GM12878 (cell line): ENCODE results near the gene USP5. TPM values are rescaled to one million over a fixed set of nuclear protein-coding genes. Genes with fewer than 3 reads are reported as not detected.

ENCODE experiments used
- ATAC-seq: fragments of 200-7000 bp; cut with Tn5 transposase; 3 replicates; pipeline ENCODE4 v1.9.1; 2020; ENCODE audit warnings: mild to moderate bottlenecking, moderate library complexity
- BruUV-seq: library from RNA; stranded (reverse); fragments of 400-500 nt; replicated peaks from 2 replicates; lab custom pipeline; 2021; lab: Mats Ljungman, UMichigan
- CTCF ChIA-PET: fragments of 300-600 bp; sonication (Branson Sonifier 250); formaldehyde crosslinking; extraction: SDS; loops from one replicate; lab custom pipeline; 2021; ENCODE audit warnings: inconsistent platforms; lab: Yijun Ruan, JAX
- POLR2A ChIA-PET: fragments of 350-600 bp; formaldehyde crosslinking; extraction: SDS; loops from one replicate; lab custom pipeline; 2021; ENCODE audit warnings: inconsistent platforms; lab: Charles Lee
- RAD21 ChIA-PET: fragments of 300-600 bp; sonication (Branson Sonifier 250); formaldehyde crosslinking; loops from one replicate; lab custom pipeline; 2023; ENCODE audit warnings: antibody characterized with exemption; ENCODE audit not compliant: unreplicated experiment; lab: Charles Lee
- SMC1A ChIA-PET: fragments of 300-600 bp; sonication (Branson Sonifier 250); formaldehyde crosslinking; loops from one replicate; lab custom pipeline; 2023; ENCODE audit not compliant: unreplicated experiment, uncharacterized antibody; lab: Charles Lee
- DNase-seq: peaks from one replicate; pipeline ENCODE4 v3.0.0-alpha.2; 2011; ENCODE audit warnings: low read depth, low spot score
- FAIRE-seq: peaks from 3 replicates; lab custom pipeline; 2011; peaks lifted over from hg19 to GRCh38; lab: Jason Lieb, UNC
- H2AFZ ChIP-seq: 2 replicates; pipeline ENCODE4 v1.6.0; 2011; ENCODE audit warnings: low read depth, low read length, control low read depth; ENCODE audit not compliant: control insufficient read depth
- H3K27ac ChIP-seq: 2 replicates; pipeline ENCODE4 v1.5.1; 2011; ENCODE audit warnings: control low read depth; ENCODE audit not compliant: control insufficient read depth, insufficient read depth
- H3K27me3 ChIP-seq, 2 experiments: replicated peaks in 1 of 2; 2 replicates each; pipeline versions ENCODE4 v1.6.0 to v1.6.1; 2011; ENCODE audit warnings: low read length in 1 of 2; ENCODE audit not compliant: control insufficient read depth in 2 of 2, insufficient read depth in 2 of 2
- H3K36me3 ChIP-seq, 2 experiments: 2 replicates each; pipeline ENCODE4 v1.5.1; 2011; ENCODE audit warnings: low read length in 1 of 2; ENCODE audit not compliant: control insufficient read depth in 2 of 2, insufficient read depth in 2 of 2
- H3K4me1 ChIP-seq: 2 replicates; pipeline ENCODE4 v1.6.1; 2011; ENCODE audit warnings: mild to moderate bottlenecking, low read length, moderate library complexity, mixed read lengths; ENCODE audit not compliant: control insufficient read depth, insufficient read depth
- H3K4me2 ChIP-seq: 2 replicates; pipeline ENCODE4 v1.6.0; 2011; ENCODE audit warnings: control low read depth; ENCODE audit not compliant: control insufficient read depth, insufficient read depth
- H3K4me3 ChIP-seq: fragments of 200-600 bp; sonication (generic); 2 replicates; pipeline ENCODE4 v1.5.1; 2016
- H3K79me2 ChIP-seq: 2 replicates; pipeline ENCODE4 v1.6.0; 2011; ENCODE audit warnings: low read length; ENCODE audit not compliant: control insufficient read depth, insufficient read depth
- H3K9ac ChIP-seq: 2 replicates; pipeline ENCODE4 v1.8.0; 2011; ENCODE audit warnings: low read length, control low read depth, mixed read lengths; ENCODE audit not compliant: control insufficient read depth, insufficient read depth
- H3K9me3 ChIP-seq: replicated peaks from 3 replicates; pipeline ENCODE4 v1.5.1; 2011; ENCODE audit warnings: mild to moderate bottlenecking, low read length; ENCODE audit not compliant: control insufficient read depth, insufficient read depth
- H4K20me1 ChIP-seq: 2 replicates; pipeline ENCODE4 v1.6.0; 2011; ENCODE audit not compliant: control insufficient read depth, insufficient read depth
- CBFB ChIP-seq: IDR thresholded peaks from 2 replicates; pipeline ENCODE4 v1.6.1; 2016; ENCODE audit warnings: antibody characterized with exemption, low read depth
- CREB1 ChIP-seq: IDR thresholded peaks from 2 replicates; pipeline ENCODE4 v1.6.1; 2012; ENCODE audit warnings: low read depth, mild to moderate bottlenecking, inconsistent platforms
- ELK1 ChIP-seq: IDR thresholded peaks from 2 replicates; pipeline ENCODE4 v1.6.1; 2012; ENCODE audit warnings: low read depth, low read length, improper control_type of control experiment
- GATAD2B ChIP-seq: fragments of 450-650 bp; conservative IDR thresholded peaks from 2 replicates; pipeline ENCODE4 v1.6.1; 2017; ENCODE audit warnings: low read depth, mild to moderate bottlenecking, moderate library complexity
- MTA2 ChIP-seq: fragments of 450-650 bp; IDR thresholded peaks from 2 replicates; pipeline ENCODE4 v1.6.1; 2016; ENCODE audit warnings: low read depth, mild to moderate bottlenecking, moderate library complexity
- NFXL1 ChIP-seq: fragments of 450-650 bp; IDR thresholded peaks from 2 replicates; pipeline ENCODE4 v1.6.1; 2017; ENCODE audit warnings: antibody characterized with exemption, mild to moderate bottlenecking, borderline replicate concordance
- NFYB ChIP-seq: IDR thresholded peaks from 2 replicates; pipeline ENCODE4 v1.6.1; 2011; ENCODE audit warnings: low read depth, mild to moderate bottlenecking, low read length, improper control_type of control experiment, moderate library complexity; ENCODE audit not compliant: insufficient read depth
- NR2C1 ChIP-seq: fragments of 450-650 bp; IDR thresholded peaks from 2 replicates; pipeline ENCODE4 v1.6.1; 2017; ENCODE audit warnings: antibody characterized with exemption, mild to moderate bottlenecking, moderate library complexity
- PAX8 ChIP-seq: fragments of 450-650 bp; IDR thresholded peaks from 2 replicates; pipeline ENCODE4 v1.6.1; 2017; ENCODE audit warnings: mild to moderate bottlenecking, moderate library complexity
- PBX3 ChIP-seq: IDR thresholded peaks from 2 replicates; pipeline ENCODE4 v1.6.1; 2011; ENCODE audit warnings: mild to moderate bottlenecking, low read depth, low read length, moderate library complexity; ENCODE audit not compliant: insufficient replicate concordance
- RAD21 ChIP-seq: IDR thresholded peaks from 2 replicates; pipeline ENCODE4 v1.6.1; 2011; ENCODE audit warnings: mild to moderate bottlenecking, low read depth, low read length, moderate library complexity; ENCODE audit not compliant: insufficient read depth
- SRF ChIP-seq, 2 experiments: IDR thresholded peaks; 2 replicates each; pipeline ENCODE4 v1.6.1; 2011; ENCODE audit warnings: low read depth in 2 of 2, low read length in 2 of 2, mild to moderate bottlenecking in 1 of 2, moderate library complexity in 1 of 2
- TCF3 ChIP-seq: IDR thresholded peaks from 2 replicates; pipeline ENCODE4 v1.6.1; 2012; ENCODE audit warnings: low read depth, mild to moderate bottlenecking, low read length, borderline replicate concordance; ENCODE audit not compliant: insufficient read depth
- ZNF687 ChIP-seq: fragments of 450-650 bp; IDR thresholded peaks from 2 replicates; pipeline ENCODE4 v1.6.1; 2017; ENCODE audit warnings: mild to moderate bottlenecking, moderate library complexity
- WGBS: methylation state at CpG from one replicate; pipeline ENCODE4 v1.1.6; 2016; ENCODE audit warnings: low lambda C conversion rate; ENCODE audit not compliant: insufficient replicate concordance, insufficient coverage; ENCODE audit errors: missing lambda C conversion rate; 5-methylcytosine and 5-hydroxymethylcytosine counted together
- in situ Hi-C: fragments of 300-500 bp; cut with MboI; formaldehyde crosslinking; loops from 9 replicates; pipeline ENCODE4 v1.14.3; 2018; ENCODE audit warnings: mixed read lengths
- intact Hi-C: fragments of 100-400 bp; cut with micrococcal nuclease; formaldehyde crosslinking; loops from one replicate; pipeline ENCODE4 v1.14.2; 2022; ENCODE audit not compliant: unreplicated experiment
- polyA plus RNA-seq, 11 experiments: library from polyadenylated mRNA; depleted of rRNA in 4 of 11; unstranded in 6 of 11; stranded (reverse) in 5 of 11; fragments of >200 nt; fragmentation: Nextera tagmentation in 4 of 11; fragmentation: Illumina TruSeq in 1 of 11; extraction: Ambion mirVana in 4 of 11; extraction: Trizol in 1 of 11; gene quantifications; 1 replicate in 1 of 11; 2 replicates in 10 of 11; pipeline versions ENCODE4 v1.2.1 to v1.2.3, GENCODE V29; 2011 to 2016; ENCODE audit warnings: inconsistent platforms in 2 of 11, missing spikeins in 2 of 11, low read depth in 1 of 11
- total RNA-seq, 4 experiments: library from RNA; depleted of rRNA in 3 of 4; stranded (reverse); fragments of >200 nt in 3 of 4; fragmentation: Illumina TruSeq in 1 of 4; extraction: Trizol in 1 of 4; gene quantifications; 2 replicates each; pipeline versions ENCODE4 v1.2.1 to v1.2.3, GENCODE V29; 2013 to 2021

USP5 gene
- total and polyA plus RNA-seq, 10 of the 15 experiments (the other 5 are each of a cell fraction or from before 2014, with no cell fraction given): 2.5 to 124 (median 74.6) TPM

GRCh38 chr12:6890789-6891645, 39.1 kb downstream of the USP5 start:
- H3K4me3 ChIP-seq: peak overlapping the region; percentile 64
- ChIA-PET CTCF (interaction anchor here (0.8 to 6.1 kb wide), 23 partner anchors 9 to 222 kb away, joined by 3 to 121 read pairs (median 6); partner anchors contain the start of genes C12orf57, CDCA3, LRRC23 and MLF2), POLR2A (interaction anchor here (0.5 to 2.1 kb wide), 19 partner anchors 11 to 258 kb away, joined by 3 to 30 read pairs (median 4); partner anchors contain the start of genes C12orf57, CDCA3, COPS7A and ENO2), SMC1A (interaction anchor here (0.7 to 2.8 kb wide), 16 partner anchors 9 to 138 kb away, joined by 3 to 41 read pairs (median 4); partner anchors contain the start of genes C12orf57, CDCA3, ENO2 and MLF2), RAD21 (interaction anchor here (0.7 to 2.3 kb wide), 15 partner anchors 18 to 218 kb away, joined by 3 to 37 read pairs (median 3); partner anchors contain the start of genes C1RL, CDCA3, ENO2 and RNU7-1)
- FAIRE-seq: peak; percentile 89
- peak overlapping the region; percentile 87 for H2AFZ ChIP-seq
- H3K79me2 ChIP-seq: no peaks in the 10 kb centered on the region
- H3K4me1 ChIP-seq: peaks cover 12% of the 10 kb centered on the region
- peak; percentile 98 for ATAC-seq
- peak overlapping the region; percentile 82 for H3K4me2 ChIP-seq
- in situ Hi-C loops: no loop called here
- BruUV-seq: no TSS peak
- no peaks in the 10 kb centered on the region for H4K20me1 ChIP-seq
- H3K9me3 ChIP-seq: no peaks in the 10 kb centered on the region
- no peaks in the 10 kb centered on the region for H3K27me3 ChIP-seq
- 2% methylated on average over 57 of the region's 68 CpGs for WGBS
- H3K27ac ChIP-seq: peak overlapping the region; percentile 97
- peak overlapping the region; percentile 88 for H3K9ac ChIP-seq
- intact Hi-C loops: loop anchor here (1.0 kb wide), 4 partner anchors 13 to 39 kb away; partner anchors contain the start of genes LRRC23, SPSB2 and USP5
- peak; percentile 86 for DNase-seq
- no peaks in the 10 kb centered on the region for H3K36me3 ChIP-seq
- TF ChIP-seq TCF3: peak; percentile 42; the same call in 1 of the 2 replicates
- 0 out of 2 replicates have a peak, but pooled peaks have one; percentile 48 for TF ChIP-seq CREB1
- peak; percentile 28 for TF ChIP-seq PBX3
- no peak; the same call in 1 of the 2 replicates for TF ChIP-seq MTA2
- 0 out of 2 replicates have a peak, but pooled peaks have one; percentile 76 for TF ChIP-seq PAX8
- TF ChIP-seq GATAD2B: peak; percentile 76
- TF ChIP-seq SRF (IDR thresholded peaks at IDR 0.05; ENCODE audit: low read depth in 2 of 2, low read length in 2 of 2): no peak
- TF ChIP-seq RAD21: 0 out of 2 replicates have a peak, but pooled peaks have one; percentile 26
- TF ChIP-seq NFXL1: no peak
- TF ChIP-seq ZNF687: peak; percentile 91
- TF ChIP-seq NFYB: 0 out of 2 replicates have a peak, but pooled peaks have one; percentile 5
- peak; percentile 56 for TF ChIP-seq ELK1
- peak; percentile 43; the same call in 1 of the 2 replicates for TF ChIP-seq NR2C1
- TF ChIP-seq CBFB: 0 out of 2 replicates have a peak, but pooled peaks have one; percentile 17
